HT-29 (cell line): ENCODE measurements around the gene RNF157. TPM values are rescaled to one million over a fixed set of nuclear protein-coding genes. Genes with fewer than 3 reads are reported as not detected.
"Not testable (repeated sequence)": the region's sequence is repeated elsewhere in the genome, so short reads cannot be mapped to it uniquely, and the experiment has no call there.

Source experiments
- DNase-seq: peaks from one replicate; pipeline ENCODE4 v3.0.0-alpha.2; 2015; ENCODE audit warnings: low spot score
- total RNA-seq: library from RNA; depleted of rRNA; stranded (reverse); fragments of >200 nt; shearing (Covaris generic); gene quantifications from 2 replicates; pipeline ENCODE4 v1.2.3, GENCODE V29; 2014

RNF157 gene
- total RNA-seq, 1 experiment from 2014 or later = 3.9 TPM

DNA sequence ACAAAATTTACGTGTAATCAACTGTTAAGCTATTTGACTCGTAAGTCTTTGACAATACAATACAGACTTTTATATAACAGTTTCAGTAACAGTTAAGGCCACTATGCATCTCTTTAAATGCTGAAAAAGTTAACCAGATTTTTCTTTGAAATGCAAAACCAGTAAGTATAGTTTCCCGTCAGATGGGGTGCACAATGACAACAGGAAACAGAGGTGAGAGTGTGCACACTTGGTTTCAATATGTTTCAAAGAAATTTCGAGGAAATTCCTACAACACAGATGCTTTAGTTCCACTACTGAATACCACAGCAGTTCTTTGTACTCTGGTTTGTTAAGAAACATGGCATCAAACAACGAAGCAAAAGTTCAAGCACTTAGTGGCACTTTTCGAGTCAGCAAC, 48.4 kb downstream of the RNF157 start:
- DNase-seq = no peak

GRCh38 chr17:76189741-76190140, 50.6 kb downstream of the RNF157 start:
- DNase-seq = no peak

GRCh38 chr17:76189247-76189646, 51.0 kb downstream of the RNF157 start:
- DNase-seq = no peak

DNA sequence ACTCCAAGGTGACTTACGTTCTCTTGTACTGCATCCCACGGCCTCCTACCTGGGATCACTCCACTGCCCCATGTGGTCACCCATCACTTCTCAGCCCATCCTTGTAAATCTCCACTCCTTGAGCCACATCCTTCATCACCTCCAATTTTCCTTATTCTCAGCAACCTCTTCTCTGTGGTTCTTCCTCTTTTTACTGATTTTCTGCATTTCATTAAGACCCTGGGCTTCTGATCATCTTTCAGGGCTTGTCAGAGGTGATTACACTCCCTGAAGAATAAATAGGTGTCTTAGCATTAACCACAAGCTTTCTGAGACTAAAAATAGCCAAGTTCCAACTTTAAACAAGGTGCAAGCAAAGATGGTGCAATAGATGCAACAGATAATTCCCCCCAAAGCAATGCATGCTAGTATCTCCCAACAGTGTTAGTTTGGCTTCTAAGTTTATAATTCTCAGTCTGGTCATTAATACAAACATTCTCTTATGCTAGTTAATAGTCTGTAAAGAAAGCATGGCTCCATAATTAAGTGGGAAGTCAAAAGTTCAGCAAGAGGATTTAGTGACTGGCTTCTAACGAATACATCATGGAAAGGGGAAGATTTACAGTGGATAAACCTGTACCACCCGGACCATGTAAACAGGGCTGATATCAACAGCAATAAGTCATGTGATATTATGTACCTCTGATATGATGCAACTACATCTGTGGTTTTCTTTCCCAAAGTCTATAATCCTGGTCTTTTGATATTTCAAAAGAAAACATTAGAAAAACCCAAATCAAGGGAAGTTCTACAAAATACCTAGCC, 51.9 kb downstream of the RNF157 start:
- DNase-seq = no peak

DNA sequence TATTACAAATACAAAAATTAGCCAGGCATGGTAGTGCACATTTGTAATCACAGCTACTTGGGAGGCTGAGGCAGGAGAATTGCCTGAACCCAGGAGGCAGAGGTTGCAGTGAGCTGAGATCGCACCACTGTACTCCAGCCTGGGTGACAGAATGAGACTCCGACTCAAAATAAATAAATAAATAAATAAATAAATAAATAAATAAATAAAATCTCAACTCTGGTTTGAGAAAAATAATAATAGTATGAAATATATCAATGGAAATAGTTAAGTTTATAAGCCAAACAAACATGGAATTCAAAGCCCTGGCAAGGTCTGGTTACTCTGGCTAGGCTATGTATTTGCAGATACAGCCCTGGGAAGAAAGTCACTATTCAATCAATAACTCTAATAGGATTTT, 53.5 kb downstream of the RNF157 start:
- DNase-seq = not testable (repeated sequence)

- no peak for DNase-seq
Measured at GRCh38 chr17:76184290-76184689, 56.0 kb downstream of the RNF157 start.

GRCh38 chr17:76182016-76182764, 58.1 kb downstream of the RNF157 start:
- peak; percentile 95 for DNase-seq

GRCh38 chr17:76179496-76180467, 60.5 kb downstream of the RNF157 start:
- no peak for DNase-seq

- DNase-seq = no peak
Measured at GRCh38 chr17:76178124-76178523, 62.2 kb downstream of the RNF157 start.

DNA sequence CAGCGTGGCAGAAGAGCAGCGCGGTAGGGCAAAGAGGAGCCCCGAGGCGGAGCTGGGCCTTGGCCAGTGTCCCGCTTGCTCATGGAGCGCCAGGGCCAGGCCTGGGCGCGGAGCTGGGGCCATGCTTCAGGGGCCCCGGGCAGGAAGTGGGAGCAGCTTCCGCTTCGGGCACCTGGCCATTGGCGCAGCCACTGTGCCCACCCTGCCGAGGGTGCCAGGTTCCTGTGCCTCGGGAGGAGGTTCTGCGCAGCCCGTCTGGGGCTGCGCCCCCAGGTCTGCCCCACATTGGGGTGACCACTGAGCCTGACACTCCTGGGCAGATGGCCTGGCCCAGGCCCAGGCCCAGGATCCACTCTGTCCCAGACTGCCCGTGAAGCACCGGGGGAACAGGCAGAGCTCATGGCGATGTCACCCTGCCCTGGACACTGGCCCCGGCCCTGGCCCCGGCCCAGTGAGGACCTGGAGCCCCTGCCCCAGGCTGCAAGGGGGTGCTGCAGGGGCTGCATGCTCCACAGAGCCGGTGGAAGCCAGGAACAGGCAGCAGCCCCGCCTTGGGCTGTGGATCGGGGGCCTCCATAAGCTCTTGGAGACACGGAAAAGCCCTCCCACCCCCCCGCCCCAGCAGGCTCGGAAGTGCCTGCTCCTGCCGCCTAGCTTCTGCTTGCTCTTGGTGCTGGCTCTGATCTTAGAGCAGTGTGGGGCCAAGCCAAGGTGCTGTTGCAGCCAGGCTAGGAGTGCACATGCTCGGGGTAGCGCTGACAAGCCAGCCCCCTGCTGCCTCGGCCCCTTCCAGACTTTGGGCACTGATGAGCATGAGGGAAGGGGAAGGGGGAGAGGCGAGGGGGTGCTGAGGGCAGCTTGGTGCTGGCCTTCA, 63.4 kb downstream of the RNF157 start:
- DNase-seq = no peak

DNA sequence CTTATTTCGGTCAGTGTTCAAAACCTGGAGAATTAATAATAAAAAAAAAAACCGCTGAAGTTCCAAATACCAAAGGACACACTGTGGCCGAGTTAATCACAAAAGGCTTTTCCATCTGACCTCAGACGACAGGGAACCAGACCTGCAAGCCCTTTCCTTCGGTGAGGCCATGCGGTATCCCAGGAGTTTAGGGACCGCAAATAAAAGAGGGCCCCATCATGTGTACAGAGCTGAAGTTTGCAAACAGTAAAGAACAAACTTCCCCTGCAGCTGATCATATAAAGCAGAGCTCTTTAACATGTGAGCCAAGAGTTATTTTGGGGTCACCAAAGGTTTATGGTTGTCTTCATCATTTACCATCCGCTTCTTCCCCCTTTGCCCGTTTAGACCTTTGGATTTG, 66.3 kb downstream of the RNF157 start:
- DNase-seq = no peak

- no peak for DNase-seq
Measured at GRCh38 chr17:76173474-76173873, 66.8 kb downstream of the RNF157 start.

DNA sequence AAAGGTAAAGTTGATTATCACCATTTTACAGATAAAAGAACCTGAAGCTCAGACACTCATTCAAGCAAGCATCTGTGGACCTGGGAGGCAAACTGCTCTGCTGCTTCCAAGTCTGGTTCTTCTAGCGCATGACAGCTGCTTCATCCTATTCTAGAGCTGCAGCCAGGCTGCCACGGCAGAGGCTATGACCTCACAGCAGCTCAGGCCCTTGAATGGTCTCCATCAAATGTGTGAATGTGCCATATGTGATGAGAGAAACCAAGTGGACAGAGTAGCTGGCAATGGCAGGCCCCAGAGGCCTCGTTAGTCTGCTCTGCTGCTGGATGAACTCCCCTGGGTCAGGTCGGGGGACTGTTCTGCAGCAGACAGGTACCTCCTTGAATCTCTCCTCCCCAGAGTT, 68.6 kb downstream of the RNF157 start:
- DNase-seq = no peak

DNA sequence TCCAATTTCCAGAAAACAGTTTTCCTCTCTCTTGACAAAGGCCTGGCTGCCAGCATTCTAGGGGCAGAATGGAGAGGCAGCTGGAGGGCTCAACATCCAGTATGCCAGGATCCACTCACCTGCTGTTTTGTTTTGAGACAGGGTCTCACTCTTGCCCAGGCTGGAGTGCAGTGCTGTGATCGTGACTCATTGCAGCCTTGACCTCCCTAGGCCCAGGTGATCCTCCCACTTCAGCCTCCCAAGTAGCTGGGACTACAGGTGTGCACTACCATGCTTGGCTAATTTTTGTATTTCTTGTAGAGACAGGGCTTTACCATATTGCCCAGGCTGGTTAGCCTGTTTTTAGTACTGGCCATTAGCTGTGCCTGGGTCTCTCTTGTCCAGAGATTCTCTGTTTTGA, 70.2 kb downstream of the RNF157 start:
- DNase-seq = no peak

GRCh38 chr17:76166906-76167305, 73.4 kb downstream of the RNF157 start:
- DNase-seq = no peak

DNA sequence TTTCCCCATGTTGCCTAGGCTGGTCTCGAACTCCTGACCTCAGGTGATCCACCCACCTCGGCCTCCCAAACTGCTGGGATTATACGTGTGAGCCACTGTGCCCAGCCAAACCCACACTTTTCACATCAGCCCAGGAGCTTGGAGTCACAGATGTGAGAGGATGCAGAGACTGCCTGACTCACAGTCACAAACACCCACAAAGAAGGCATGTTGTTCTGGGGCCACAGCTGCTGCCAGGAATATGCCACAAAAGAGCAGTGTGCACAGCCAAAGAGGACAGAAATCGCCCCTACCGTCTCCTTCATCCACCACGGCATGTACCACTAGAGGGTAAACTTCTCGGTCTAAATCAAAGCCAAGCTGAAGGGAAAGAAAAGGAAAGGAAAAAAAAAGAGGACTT, 74.1 kb downstream of the RNF157 start:
- DNase-seq = no peak

DNA sequence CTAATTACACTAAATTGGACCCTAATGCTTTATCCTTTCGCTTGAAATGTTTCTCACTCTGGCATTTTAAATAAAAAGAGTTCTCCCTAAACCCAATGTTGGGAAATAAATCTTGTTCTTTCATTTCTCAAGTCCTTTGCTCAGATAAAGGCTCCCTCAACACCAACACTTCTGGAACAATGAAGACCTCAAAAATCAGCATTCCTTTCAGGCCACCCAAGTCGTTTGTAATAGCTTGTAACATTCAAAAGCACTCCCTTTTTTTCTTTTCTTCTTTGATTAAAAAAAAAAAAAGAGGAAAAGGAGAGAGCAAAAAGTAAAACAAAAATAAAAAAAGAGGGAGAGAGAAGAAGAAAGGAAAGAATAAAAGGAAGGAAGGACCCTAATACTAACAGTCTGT, 76.0 kb downstream of the RNF157 start:
- DNase-seq = no peak

- DNase-seq = no peak
Measured at GRCh38 chr17:76163919-76164318, 76.4 kb downstream of the RNF157 start.

DNA sequence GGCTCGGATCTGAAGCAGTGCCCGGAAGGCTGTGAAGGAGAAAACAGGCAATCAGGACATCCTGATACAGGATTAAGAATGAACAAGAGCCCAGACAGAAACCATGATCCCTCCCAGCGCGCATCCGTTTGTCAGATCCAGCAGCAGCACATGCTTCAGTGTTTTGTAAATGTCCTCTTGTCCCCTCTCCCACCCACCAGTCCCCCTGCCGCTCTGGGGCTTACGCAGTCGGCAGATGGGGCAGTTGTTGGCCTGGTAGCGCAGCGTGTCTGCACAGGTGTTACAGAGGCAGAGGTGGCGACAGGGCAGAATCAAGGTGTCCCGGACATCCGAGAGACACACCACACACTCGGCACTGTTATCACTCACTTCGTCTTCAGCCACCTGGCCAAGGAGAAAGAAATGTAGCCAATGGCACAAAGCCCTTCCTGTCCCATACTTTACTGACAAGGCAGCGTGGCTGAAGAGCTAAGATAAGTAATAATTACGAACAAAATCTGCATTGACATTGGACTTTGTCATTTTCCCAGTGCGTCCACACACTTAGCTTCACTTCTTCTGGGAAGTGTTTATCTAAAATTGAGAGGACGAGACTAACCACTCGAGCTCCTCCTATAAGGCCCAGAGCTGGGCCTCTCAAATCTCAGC, 78.5 kb downstream of the RNF157 start:
- no peak for DNase-seq

DNA sequence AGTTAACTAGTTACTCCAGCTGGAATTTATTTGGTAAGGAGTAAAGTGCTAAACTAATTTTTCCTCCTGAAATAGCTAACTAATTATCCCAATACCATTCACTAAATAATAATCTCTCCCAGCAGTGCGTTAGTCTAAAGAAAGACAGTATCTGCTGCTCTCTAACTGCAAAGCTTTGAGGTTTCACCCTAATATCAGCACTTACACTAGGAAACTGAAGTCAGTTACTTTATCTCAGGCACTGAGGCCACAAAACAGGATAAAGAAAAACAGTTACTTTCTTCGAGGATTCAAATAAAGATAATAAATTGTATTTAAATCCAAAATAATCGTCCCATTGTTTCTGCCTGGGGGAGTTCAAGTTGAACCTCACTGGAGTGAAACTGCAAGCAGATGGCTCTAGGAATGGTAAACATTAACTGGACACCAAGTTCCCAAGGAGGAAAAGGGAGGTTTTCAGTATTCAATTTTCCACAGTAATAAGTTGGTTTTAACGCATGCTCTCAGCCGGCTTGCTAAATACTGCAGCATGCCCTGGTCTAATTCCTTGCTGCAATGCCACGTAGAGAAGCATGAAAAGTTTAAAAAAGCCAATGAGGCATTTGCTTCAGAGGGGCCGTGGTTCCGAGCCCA, 79.3 kb downstream of the RNF157 start:
- no peak for DNase-seq
